Measurements from ENCODE around the gene RALGAPA1.

- TF ChIP-seq CTCF (IDR thresholded peaks at IDR 0.05; ENCODE audit: low read depth, low read length) (no peak), POLR2A (IDR thresholded peaks at IDR 0.05; ENCODE audit: extremely low read depth, insufficient read length) (no peak)
Observed at GRCh38 chr14:35826952-35827416, 17.9 kb upstream of the RALGAPA1 start.

All from NB4 (cell line).